Measurements from ENCODE around the gene COL13A1. TPM values are rescaled to one million over a fixed set of nuclear protein-coding genes. Genes with fewer than 3 reads are reported as not detected.

COL13A1 gene
- total and polyA plus RNA-seq, 4 donors, result 0.17 to 0.47 (median 0.18) TPM

DNA sequence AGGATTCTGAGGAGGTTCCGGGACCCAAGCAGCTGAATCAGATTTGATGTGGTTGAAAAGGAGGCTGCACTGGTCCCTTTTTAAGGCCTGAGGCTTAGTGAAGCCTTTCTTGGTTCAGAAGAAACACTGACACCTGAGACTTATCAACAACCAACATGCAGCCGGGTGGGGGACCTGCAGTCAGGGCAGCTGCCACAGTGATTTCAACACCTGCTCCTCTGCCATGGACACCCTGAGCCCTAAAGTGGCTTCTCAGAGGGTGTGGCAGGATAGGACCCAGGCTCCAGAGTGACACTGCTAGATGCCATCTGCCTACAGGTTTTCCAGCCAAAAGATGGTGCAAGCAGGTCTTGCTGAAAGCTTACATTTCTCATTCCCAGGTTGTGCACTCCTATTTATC is 99.3 kb downstream of the COL13A1 start:
- WGBS, result 85% methylated on average over 2 of the region's 2 CpGs

DNA sequence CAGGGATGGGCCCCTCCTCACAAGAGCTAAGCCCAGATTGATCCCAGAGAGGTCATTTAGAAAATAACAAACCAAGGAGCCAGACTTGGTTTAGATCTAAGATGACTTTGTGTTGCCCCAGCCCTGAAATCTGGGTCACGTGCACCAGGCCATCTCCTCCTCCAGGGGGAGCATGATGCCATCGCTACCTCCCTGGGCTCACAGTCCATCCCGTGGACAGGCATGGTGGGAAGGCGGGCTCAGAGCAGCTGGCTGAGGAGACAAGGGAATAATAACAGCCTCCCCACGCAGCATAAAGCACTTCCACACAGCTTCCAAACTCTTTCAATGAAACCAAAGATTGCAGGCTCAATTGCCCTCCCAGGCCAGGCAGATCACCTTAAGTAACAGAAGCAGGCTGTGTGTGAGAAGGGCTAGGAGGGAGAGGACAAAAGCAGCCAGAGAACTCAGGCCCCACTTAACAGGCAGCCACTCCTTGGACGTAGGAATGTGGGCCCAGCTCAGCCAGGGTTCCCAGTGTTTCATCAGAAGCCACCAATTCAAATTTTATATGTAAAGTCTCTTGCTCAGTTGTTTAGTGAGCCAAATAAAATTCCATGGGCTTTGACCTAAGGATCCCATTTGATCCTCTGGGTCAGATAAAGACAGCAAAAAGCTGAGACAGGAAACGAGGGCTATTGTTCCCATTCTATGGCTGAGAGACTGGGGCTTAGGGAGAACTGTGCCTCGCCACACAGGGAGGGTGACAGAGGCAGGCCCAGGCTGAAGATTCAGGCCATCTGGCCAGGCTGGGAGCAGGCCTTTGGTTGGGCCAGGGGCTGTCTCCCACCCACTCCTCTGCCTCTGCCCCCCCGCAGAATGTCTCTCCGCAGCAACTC is 100.2 kb downstream of the COL13A1 start:
- H3K9me3 ChIP-seq (ENCODE audit: control insufficient read depth in 4 of 4, low read length in 3 of 4), result no peaks in the 10 kb centered on the region
- H3K27ac ChIP-seq (ENCODE audit: low read depth in 1 of 2, low read length in 2 of 2), result no peak overlapping the region
- H3K4me1 ChIP-seq (ENCODE audit: control insufficient read depth in 4 of 4, insufficient read depth in 4 of 4, low read length in 3 of 4), result peaks cover 5 to 37% (median 25%) of the 10 kb centered on the region in 4 donors
- H3K27me3 ChIP-seq (ENCODE audit: control insufficient read depth in 4 of 4, insufficient read depth in 4 of 4, low read length in 3 of 4), result no peaks in the 10 kb centered on the region
- DNase-seq (ENCODE audit: low spot score), result peak; percentile 52
- no peak overlapping the region for H3K9ac ChIP-seq (ENCODE audit: low read depth in 1 of 2, low read length in 2 of 2)
- H3K36me3 ChIP-seq (ENCODE audit: control insufficient read depth in 4 of 4, insufficient read depth in 3 of 4, low read depth in 1 of 4, low read length in 3 of 4), result no peaks in the 10 kb centered on the region
- no peak overlapping the region for H3K4me3 ChIP-seq (ENCODE audit: low read depth in 1 of 3, low read length in 3 of 3)
- 65% methylated on average over 10 of the region's 10 CpGs for WGBS
- no peak for TF ChIP-seq JUND (IDR thresholded peaks at IDR 0.05)
- peak; percentile 76 to 77 for TF ChIP-seq HNF4A (conservative IDR thresholded peaks at IDR 0.05)
- TF ChIP-seq TAF1 (conservative IDR thresholded peaks at IDR 0.05), result no peak
- TF ChIP-seq, protein P1, sequence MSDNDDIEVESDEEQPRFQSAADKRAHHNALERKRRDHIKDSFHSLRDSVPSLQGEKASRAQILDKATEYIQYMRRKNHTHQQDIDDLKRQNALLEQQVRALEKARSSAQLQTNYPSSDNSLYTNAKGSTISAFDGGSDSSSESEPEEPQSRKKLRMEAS (IDR thresholded peaks at IDR 0.05), result no peak
- no peak for TF ChIP-seq EGR1 (IDR thresholded peaks at IDR 0.05; ENCODE audit: low read depth in 2 of 2)
- peak in 1 of 2 donors; percentile 28 for TF ChIP-seq RXRA (IDR thresholded peaks at IDR 0.05)
- TF ChIP-seq SP1 (IDR thresholded peaks at IDR 0.05), result peak; percentile 8
- TF ChIP-seq, protein P2, sequence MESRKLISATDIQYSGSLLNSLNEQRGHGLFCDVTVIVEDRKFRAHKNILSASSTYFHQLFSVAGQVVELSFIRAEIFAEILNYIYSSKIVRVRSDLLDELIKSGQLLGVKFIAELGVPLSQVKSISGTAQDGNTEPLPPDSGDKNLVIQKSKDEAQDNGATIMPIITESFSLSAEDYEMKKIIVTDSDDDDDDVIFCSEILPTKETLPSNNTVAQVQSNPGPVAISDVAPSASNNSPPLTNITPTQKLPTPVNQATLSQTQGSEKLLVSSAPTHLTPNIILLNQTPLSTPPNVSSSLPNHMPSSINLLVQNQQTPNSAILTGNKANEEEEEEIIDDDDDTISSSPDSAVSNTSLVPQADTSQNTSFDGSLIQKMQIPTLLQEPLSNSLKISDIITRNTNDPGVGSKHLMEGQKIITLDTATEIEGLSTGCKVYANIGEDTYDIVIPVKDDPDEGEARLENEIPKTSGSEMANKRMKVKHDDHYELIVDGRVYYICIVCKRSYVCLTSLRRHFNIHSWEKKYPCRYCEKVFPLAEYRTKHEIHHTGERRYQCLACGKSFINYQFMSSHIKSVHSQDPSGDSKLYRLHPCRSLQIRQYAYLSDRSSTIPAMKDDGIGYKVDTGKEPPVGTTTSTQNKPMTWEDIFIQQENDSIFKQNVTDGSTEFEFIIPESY (IDR thresholded peaks at IDR 0.05), result no peak
- no peak for TF ChIP-seq GABPA (IDR thresholded peaks at IDR 0.05 in 1 of 2, conservative IDR thresholded peaks at IDR 0.05 in 1 of 2)
- TF ChIP-seq FOXA1 (IDR thresholded peaks at IDR 0.05), result no peak
- TF ChIP-seq FOXA2 (IDR thresholded peaks at IDR 0.05), result no peak
- no peak for TF ChIP-seq NR2F2 (IDR thresholded peaks at IDR 0.05)

More for the DNA sequence above, 99.3 kb downstream of the COL13A1 start:
- no peak for DNase-seq (ENCODE audit: low spot score)
- peaks cover 5 to 37% (median 25%) of the 10 kb centered on the region in 4 donors for H3K4me1 ChIP-seq (ENCODE audit: control insufficient read depth in 4 of 4, insufficient read depth in 4 of 4, low read length in 3 of 4)
- no peak overlapping the region for H3K27ac ChIP-seq (ENCODE audit: low read depth in 1 of 2, low read length in 2 of 2)
- no peak overlapping the region for H3K4me3 ChIP-seq (ENCODE audit: low read depth in 1 of 3, low read length in 3 of 3)
- no peaks in the 10 kb centered on the region for H3K9me3 ChIP-seq (ENCODE audit: control insufficient read depth in 4 of 4, low read length in 3 of 4)
- H3K36me3 ChIP-seq (ENCODE audit: control insufficient read depth in 4 of 4, insufficient read depth in 3 of 4, low read depth in 1 of 4, low read length in 3 of 4), result no peaks in the 10 kb centered on the region
- TF ChIP-seq FOXA1 (IDR thresholded peaks at IDR 0.05), result no peak
- TF ChIP-seq RAD21 (IDR thresholded peaks at IDR 0.05), result no peak
- TF ChIP-seq, protein P3, sequence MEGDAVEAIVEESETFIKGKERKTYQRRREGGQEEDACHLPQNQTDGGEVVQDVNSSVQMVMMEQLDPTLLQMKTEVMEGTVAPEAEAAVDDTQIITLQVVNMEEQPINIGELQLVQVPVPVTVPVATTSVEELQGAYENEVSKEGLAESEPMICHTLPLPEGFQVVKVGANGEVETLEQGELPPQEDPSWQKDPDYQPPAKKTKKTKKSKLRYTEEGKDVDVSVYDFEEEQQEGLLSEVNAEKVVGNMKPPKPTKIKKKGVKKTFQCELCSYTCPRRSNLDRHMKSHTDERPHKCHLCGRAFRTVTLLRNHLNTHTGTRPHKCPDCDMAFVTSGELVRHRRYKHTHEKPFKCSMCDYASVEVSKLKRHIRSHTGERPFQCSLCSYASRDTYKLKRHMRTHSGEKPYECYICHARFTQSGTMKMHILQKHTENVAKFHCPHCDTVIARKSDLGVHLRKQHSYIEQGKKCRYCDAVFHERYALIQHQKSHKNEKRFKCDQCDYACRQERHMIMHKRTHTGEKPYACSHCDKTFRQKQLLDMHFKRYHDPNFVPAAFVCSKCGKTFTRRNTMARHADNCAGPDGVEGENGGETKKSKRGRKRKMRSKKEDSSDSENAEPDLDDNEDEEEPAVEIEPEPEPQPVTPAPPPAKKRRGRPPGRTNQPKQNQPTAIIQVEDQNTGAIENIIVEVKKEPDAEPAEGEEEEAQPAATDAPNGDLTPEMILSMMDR (IDR thresholded peaks at IDR 0.05; ENCODE audit: low read depth, low read length, missing input control), result no peak
- TF ChIP-seq, protein P4, sequence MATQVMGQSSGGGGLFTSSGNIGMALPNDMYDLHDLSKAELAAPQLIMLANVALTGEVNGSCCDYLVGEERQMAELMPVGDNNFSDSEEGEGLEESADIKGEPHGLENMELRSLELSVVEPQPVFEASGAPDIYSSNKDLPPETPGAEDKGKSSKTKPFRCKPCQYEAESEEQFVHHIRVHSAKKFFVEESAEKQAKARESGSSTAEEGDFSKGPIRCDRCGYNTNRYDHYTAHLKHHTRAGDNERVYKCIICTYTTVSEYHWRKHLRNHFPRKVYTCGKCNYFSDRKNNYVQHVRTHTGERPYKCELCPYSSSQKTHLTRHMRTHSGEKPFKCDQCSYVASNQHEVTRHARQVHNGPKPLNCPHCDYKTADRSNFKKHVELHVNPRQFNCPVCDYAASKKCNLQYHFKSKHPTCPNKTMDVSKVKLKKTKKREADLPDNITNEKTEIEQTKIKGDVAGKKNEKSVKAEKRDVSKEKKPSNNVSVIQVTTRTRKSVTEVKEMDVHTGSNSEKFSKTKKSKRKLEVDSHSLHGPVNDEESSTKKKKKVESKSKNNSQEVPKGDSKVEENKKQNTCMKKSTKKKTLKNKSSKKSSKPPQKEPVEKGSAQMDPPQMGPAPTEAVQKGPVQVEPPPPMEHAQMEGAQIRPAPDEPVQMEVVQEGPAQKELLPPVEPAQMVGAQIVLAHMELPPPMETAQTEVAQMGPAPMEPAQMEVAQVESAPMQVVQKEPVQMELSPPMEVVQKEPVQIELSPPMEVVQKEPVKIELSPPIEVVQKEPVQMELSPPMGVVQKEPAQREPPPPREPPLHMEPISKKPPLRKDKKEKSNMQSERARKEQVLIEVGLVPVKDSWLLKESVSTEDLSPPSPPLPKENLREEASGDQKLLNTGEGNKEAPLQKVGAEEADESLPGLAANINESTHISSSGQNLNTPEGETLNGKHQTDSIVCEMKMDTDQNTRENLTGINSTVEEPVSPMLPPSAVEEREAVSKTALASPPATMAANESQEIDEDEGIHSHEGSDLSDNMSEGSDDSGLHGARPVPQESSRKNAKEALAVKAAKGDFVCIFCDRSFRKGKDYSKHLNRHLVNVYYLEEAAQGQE (IDR thresholded peaks at IDR 0.05), result no peak
- TF ChIP-seq HNF4A (conservative IDR thresholded peaks at IDR 0.05), result no peak
- TF ChIP-seq, protein P2 (IDR thresholded peaks at IDR 0.05), result no peak
- TF ChIP-seq JUND (IDR thresholded peaks at IDR 0.05), result no peak
- TF ChIP-seq NR2F2 (IDR thresholded peaks at IDR 0.05), result no peak
- TF ChIP-seq, protein P1 (IDR thresholded peaks at IDR 0.05), result no peak
- no peak overlapping the region for H3K9ac ChIP-seq (ENCODE audit: low read depth in 1 of 2, low read length in 2 of 2)
- no peaks in the 10 kb centered on the region for H3K27me3 ChIP-seq (ENCODE audit: control insufficient read depth in 4 of 4, insufficient read depth in 4 of 4, low read length in 3 of 4)
